ENCODE data around the gene ZNF850.
A peak's percentile ranks its signal among the peaks of the same experiment; 100 is the strongest.
"Not testable (repeated sequence)": the region's sequence is repeated elsewhere in the genome, so short reads cannot be mapped to it uniquely, and the experiment has no call there.

Gene ZNF850
- 5.9 to 11.3 (median 7.4) reads per million in 4 donors for total RNA-seq

- DNase-seq: peak; percentile 88 to 95 (median 92)
Observed at GRCh38 chr19:36772311-36773222, at the start of gene ZNF850. Gene ZNF850 (minus strand): TSS chr19:36772807. CDS start chr19:36762606, 10,201 bp downstream.

- no peak for DNase-seq
Observed at GRCh38 chr19:36821758-36822157, 49.2 kb upstream of the ZNF850 start.

- no peak for DNase-seq
Observed at GRCh38 chr19:36819130-36819630, 46.6 kb upstream of the ZNF850 start.

- DNase-seq: no peak
Observed at GRCh38 chr19:36807029-36807428, 34.4 kb upstream of the ZNF850 start.

GRCh38 chr19:36805364-36805763 lies 32.8 kb upstream of the ZNF850 start:
- DNase-seq: no peak

GRCh38 chr19:36797786-36798108 lies 25.1 kb upstream of the ZNF850 start:
- no peak for DNase-seq

- DNase-seq: no peak
Observed at GRCh38 chr19:36796714-36796992, 24.0 kb upstream of the ZNF850 start.

GRCh38 chr19:36791420-36792141 lies 19.0 kb upstream of the ZNF850 start:
- DNase-seq: not testable (repeated sequence)

- DNase-seq: no peak
Observed at GRCh38 chr19:36775768-36776167, 3.2 kb upstream of the ZNF850 start.

GRCh38 chr19:36773223-36773579 lies 594 bp upstream of the ZNF850 start:
- DNase-seq: no peak

- peak in 1 of 5 donors; percentile 45 for DNase-seq
Observed at GRCh38 chr19:36771261-36772231, 1.1 kb downstream of the ZNF850 start.

GRCh38 chr19:36750066-36750691 lies 22.4 kb downstream of the ZNF850 start:
- no peak for DNase-seq

- not testable (repeated sequence) for DNase-seq
Observed at GRCh38 chr19:36749613-36750012, 23.0 kb downstream of the ZNF850 start.

GRCh38 chr19:36748431-36749275 lies 24.0 kb downstream of the ZNF850 start:
- DNase-seq: no peak

GRCh38 chr19:36747750-36748149 lies 24.9 kb downstream of the ZNF850 start:
- DNase-seq: no peak

- no peak for DNase-seq
Observed at GRCh38 chr19:36745870-36746269, 26.7 kb downstream of the ZNF850 start.

GRCh38 chr19:36736166-36736565 lies 36.4 kb downstream of the ZNF850 start:
- not testable (repeated sequence) for DNase-seq

- peak in 1 of 5 donors; percentile 0 for DNase-seq
Observed at GRCh38 chr19:36719687-36720556, 52.7 kb downstream of the ZNF850 start.

- no peak for DNase-seq
Observed at GRCh38 chr19:36709423-36709822, 63.2 kb downstream of the ZNF850 start.

GRCh38 chr19:36707134-36707533 lies 65.5 kb downstream of the ZNF850 start:
- DNase-seq: no peak

Data from T-helper 1 cell (primary cell).